Fibroblast of peridontal ligament (primary cell): Measurements from ENCODE around the gene RNF149.
"Not testable (repeated sequence)": the region's sequence is repeated elsewhere in the genome, so short reads cannot be mapped to it uniquely, and the experiment has no call there.

Source experiments
- DNase-seq: peaks from one replicate; pipeline ENCODE4 v3.0.0-alpha.2; 2010; ENCODE audit errors: extremely low read depth

The RNF149 gene, protein sequence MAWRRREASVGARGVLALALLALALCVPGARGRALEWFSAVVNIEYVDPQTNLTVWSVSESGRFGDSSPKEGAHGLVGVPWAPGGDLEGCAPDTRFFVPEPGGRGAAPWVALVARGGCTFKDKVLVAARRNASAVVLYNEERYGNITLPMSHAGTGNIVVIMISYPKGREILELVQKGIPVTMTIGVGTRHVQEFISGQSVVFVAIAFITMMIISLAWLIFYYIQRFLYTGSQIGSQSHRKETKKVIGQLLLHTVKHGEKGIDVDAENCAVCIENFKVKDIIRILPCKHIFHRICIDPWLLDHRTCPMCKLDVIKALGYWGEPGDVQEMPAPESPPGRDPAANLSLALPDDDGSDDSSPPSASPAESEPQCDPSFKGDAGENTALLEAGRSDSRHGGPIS

GRCh38 chr2:101308432-101309210, at the start of gene RNF149:
RNF149 (minus strand) TSS chr2:101308701; CDS start chr2:101308588, 113 bp downstream.
- DNase-seq: peak; percentile 86

GRCh38 chr2:101357376-101357775, 48.9 kb upstream of the RNF149 start:
- DNase-seq: no peak

- DNase-seq: peak; percentile 15
Measured at GRCh38 chr2:101356521-101356920, 48.0 kb upstream of the RNF149 start.

DNA sequence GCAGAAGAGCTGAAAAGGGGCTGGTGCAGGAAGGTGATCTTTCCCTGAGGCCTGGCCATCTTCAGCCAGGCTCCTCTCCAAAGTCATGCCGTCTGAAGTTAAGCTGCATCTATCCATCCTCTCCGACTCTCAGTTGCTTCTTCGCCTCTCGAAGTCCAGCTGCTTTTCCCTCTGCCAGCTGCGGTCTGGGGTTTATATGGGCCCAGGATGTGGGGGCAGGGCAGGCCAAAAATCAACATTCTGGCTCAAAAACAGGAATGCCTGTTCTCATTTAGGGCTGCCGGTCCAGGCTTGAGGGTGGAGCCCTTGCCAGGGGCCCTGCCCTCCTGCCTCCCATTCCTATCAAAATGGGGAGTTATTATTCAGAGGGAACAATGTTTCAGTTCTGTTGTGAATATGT, 47.6 kb upstream of the RNF149 start:
- no peak for DNase-seq

GRCh38 chr2:101355401-101356054, 47.0 kb upstream of the RNF149 start:
- no peak for DNase-seq

- DNase-seq: no peak
Measured at GRCh38 chr2:101354420-101355311, 46.2 kb upstream of the RNF149 start.

DNA sequence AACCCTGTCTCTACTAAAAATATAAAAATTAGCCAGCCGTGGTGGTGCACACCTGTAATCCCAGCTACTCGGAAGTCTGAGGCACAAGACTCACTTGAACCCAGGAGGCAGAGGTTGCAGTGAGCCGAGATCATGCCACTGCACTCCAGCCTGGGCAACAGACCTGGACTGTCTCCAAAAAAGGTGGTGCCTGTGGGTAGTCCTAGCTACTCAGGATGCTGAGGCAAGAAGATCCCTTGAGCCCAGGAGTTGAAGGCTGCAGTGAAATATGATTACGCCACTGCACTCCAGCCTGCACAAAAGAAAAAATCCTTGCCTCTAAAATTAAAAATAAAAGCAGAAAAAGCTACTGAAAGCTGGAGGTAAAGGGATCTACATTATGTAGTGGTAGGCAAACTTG, 44.1 kb upstream of the RNF149 start:
- DNase-seq: not testable (repeated sequence)

DNA sequence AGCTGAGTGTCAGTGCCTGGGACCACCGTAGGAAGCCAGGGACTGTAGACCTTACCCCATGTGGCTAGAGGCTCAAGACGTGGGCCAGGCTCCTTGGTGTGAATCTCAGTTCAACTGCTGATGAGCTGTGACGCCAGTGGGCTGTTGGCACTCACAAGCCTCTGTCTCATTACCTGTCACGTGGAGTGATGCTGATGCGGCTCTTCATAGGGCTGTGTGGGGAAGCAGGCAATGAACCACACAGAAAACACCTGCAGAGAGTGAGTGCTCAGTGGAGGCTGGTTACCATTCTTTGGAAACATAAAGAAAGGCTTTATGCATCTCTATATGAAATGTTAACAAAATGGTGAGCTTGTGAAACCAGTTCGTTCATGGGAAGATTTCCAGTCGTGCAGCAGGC, 42.7 kb upstream of the RNF149 start:
- no peak for DNase-seq

- DNase-seq: peak; percentile 71
Measured at GRCh38 chr2:101349893-101350662, 41.6 kb upstream of the RNF149 start.

- DNase-seq: no peak
Measured at GRCh38 chr2:101348883-101349282, 40.4 kb upstream of the RNF149 start.

DNA sequence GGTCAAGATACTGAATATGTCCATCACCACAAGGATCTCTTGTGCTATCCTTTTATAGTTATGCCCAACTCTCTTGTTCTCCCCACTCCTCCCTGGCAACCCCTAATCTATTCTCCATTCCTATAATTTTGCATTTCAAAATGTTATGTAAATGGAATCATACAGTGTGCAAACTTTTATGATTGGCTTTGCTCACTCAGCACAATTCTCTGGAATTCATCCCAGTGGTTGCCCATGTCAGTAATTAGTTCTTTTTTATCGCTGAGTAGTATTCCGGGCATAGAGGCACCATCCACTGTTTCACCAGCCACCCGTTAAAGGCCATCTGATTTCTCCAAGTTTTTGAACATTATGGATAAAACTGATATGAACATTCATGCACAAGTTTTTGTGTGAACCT, 38.4 kb upstream of the RNF149 start:
- no peak for DNase-seq

DNA sequence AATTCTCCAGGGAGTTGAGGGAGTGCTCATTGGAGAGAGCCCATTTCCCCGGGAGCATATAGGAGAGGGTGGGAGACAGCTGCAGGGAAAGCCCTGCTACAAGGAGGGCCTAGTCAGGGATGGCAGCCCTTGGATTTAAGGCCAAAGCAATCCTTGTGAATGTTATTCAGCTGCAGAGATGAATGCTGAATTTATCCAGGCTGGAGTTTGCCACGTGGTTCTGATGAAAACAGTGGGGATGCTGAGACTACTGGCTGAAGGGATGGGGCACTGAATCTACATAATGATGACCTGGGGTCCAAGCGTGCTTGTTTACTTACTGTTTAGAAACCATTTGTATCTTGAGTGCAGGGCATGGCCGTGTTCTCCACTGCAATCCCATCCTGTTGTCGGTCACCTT, 35.6 kb upstream of the RNF149 start:
- DNase-seq: no peak

DNA sequence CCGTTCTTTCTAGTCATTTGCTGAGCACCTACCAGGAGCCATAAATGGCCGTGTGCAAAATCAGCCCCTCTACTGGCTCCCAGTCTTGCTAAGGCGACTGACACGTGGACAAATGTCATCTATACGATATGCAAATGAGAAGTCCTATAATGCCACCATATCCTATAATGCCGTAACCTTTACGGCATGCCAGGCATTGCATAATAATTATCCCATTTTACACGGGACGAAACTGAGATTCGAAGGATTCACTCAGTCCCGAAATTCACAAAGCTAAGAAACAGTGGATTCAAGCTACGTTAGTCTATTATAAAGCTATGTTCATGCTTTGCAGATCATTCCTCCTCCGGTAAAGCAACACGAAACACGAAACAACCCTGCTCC, 34.1 kb upstream of the RNF149 start:
- DNase-seq: no peak

DNA sequence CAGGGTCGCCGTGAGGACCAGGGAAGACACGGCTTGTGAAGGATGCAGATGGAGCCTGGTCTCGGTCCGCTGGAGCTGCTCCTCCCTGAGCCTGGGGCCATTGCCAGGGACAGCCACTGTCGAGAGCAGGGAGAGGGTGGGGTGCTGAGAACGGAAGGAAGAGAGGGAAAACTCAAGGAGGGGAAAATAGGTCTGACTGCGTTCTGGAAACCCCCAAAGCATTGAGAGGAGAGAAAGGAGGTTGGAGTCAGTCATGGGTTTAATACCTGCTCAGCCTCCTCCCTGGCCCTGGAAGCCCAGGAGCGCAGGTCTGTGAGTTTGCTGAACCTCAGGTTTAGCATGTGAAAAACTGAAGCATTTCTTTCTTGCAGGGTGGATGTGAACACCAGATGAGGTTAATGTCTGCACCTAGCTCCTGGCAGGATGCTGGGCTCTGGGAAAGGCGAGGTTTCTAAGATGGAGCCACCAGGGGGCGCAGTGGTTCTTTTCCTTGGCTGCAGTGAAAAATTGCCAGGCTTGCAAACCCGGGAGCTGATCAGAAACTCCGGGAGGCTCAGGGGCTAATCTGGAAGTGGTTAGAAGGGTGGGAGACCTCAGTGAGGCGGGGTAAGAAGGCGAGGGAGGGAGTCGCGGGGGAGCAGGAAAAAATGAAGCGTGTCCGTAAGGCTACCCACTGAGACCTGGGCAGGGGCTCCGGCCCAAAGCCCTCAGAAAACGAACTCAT, 33.6 kb upstream of the RNF149 start:
- DNase-seq: peak; percentile 84

DNA sequence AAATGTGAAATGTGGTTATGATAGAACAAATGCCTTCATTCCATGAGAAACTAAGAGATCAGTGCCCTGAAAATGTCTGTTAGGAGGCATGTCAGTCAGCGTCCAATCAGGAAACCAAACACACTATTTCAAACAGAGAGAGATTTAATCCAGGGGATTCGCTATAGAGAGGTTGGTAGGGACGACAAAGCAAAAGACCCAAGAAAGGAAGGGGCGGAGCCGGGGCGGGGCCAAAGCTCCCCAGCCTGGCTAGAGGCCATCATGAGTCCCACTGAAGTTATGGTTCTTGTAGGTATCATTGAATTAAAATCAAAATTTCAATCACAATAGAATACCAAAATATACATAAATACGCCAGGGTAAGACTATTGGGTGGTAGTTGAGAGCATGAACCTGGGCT, 32.9 kb upstream of the RNF149 start:
- no peak for DNase-seq

DNA sequence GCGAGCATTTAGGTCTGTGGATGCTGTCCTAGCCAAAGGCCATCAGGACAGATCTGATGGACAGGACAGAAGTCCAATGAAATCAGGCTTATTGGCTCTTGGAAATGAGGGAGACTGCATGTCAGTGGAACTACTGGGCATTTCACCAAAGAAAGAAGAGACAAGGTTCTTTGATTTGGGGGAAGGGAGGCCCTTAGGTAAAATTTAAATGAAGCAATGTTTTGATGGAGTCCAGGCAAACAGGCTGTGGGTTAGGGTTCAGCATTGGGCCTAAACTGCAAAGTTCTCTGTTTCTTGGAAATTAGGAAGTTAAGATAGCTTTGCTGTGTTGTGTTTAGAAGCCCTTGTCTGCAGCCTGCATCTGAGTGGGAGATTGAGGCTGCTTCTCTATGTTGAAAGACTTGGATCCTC, 31.6 kb upstream of the RNF149 start:
- DNase-seq: peak; percentile 33

GRCh38 chr2:101339266-101339880, 30.9 kb upstream of the RNF149 start:
- no peak for DNase-seq

DNA sequence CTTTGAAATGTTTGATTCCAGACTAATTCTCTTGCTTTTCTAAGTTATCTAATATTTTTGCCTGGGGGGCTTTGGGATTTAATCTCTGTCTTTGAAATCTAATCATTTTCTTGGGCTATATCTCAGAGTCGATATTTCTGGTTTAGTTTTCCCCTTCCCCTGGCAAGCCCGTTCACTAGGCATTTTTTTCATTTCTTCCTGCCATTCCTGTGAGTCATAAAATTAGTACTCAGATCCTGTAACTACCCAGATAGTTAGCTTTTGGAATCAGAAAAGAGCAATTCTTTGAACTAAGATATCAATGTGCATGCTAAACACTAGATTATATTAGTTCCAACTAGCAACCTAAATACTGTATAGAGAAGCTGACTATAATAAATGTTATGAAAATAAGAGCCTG, 29.4 kb upstream of the RNF149 start:
- peak; percentile 55 for DNase-seq

GRCh38 chr2:101332885-101333766, 24.6 kb upstream of the RNF149 start:
- DNase-seq: no peak
